Measurements from ENCODE around the gene CAMTA1. TPM values are rescaled to one million over a fixed set of nuclear protein-coding genes. Genes with fewer than 3 reads are reported as not detected.

The CAMTA1 gene
- total and polyA plus RNA-seq, 2 experiments from 2014 or later = 89.0 to 145 TPM

DNA sequence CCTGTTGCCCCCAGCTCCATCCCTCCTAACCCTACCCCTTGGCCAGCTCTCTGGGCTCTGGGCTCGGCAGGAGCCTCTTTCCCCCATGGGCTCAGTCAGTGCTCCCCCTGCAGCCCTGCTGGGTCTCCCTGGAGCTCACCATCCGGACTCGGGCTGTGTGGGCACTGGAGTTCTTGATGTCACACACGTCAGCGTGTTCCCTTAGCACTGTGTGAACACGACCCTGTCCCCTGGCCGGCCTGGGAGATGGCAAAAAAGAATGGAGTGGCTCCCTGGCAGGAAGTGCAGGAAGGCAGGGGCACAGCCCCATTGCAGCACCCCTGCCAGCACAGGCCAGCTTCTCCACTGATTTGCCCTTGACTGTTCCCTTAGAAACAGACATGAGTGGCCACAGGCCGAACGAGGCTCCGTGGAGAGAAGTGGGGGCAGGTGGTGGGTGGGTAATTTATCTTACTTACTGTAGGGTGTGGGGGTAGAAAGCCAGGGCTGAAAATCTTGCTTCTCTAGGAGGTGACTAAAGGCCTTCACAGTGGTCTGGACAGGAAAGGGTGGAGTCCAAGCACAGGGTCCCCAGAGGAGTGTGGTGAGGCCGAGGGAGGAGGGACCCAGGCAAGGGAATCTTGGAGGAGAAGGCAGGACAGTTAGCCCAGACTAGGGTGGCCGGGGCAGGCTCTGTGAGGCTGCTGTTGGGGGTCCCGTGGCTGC is 604.1 kb downstream of the CAMTA1 start:
- TF ChIP-seq EZH2 (IDR thresholded peaks at IDR 0.05; ENCODE audit: borderline replicate concordance) (no peak), EZH2phosphoT487 (IDR thresholded peaks at IDR 0.05; ENCODE audit: low read depth, severe bottlenecking, unreplicated experiment) (no peak)
- TF ChIP-seq, protein P1, sequence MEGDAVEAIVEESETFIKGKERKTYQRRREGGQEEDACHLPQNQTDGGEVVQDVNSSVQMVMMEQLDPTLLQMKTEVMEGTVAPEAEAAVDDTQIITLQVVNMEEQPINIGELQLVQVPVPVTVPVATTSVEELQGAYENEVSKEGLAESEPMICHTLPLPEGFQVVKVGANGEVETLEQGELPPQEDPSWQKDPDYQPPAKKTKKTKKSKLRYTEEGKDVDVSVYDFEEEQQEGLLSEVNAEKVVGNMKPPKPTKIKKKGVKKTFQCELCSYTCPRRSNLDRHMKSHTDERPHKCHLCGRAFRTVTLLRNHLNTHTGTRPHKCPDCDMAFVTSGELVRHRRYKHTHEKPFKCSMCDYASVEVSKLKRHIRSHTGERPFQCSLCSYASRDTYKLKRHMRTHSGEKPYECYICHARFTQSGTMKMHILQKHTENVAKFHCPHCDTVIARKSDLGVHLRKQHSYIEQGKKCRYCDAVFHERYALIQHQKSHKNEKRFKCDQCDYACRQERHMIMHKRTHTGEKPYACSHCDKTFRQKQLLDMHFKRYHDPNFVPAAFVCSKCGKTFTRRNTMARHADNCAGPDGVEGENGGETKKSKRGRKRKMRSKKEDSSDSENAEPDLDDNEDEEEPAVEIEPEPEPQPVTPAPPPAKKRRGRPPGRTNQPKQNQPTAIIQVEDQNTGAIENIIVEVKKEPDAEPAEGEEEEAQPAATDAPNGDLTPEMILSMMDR (IDR thresholded peaks at IDR 0.05; ENCODE audit: poor library complexity) = no peak
- Histone ChIP-seq H3K4me1 (ENCODE audit: insufficient read depth) (peaks cover 15% of the 10 kb centered on the region), H3K9me3 (ENCODE audit: low read depth) (no peaks in the 10 kb centered on the region), H3K9me2 (replicated peaks; ENCODE audit: insufficient read depth) (no peaks in the 10 kb centered on the region), H3K27ac (no peak overlapping the region), H3K27me3 (no peaks in the 10 kb centered on the region), H4K20me1 (ENCODE audit: insufficient read depth, poor library complexity, severe bottlenecking) (no peaks in the 10 kb centered on the region), H3K36me3 (replicated peaks; ENCODE audit: insufficient read depth, low read depth) (no peaks in the 10 kb centered on the region), H3K4me2 (no peak overlapping the region), H2AFZ (no peak overlapping the region), H3K4me3 (no peak overlapping the region), H3K79me2 (no peaks in the 10 kb centered on the region)
- 58% methylated on average over 13 of the region's 13 CpGs for WGBS (ENCODE audit: low lambda C conversion rate, missing lambda C conversion rate)
- no peak for DNase-seq (ENCODE audit: low spot score)

DNA sequence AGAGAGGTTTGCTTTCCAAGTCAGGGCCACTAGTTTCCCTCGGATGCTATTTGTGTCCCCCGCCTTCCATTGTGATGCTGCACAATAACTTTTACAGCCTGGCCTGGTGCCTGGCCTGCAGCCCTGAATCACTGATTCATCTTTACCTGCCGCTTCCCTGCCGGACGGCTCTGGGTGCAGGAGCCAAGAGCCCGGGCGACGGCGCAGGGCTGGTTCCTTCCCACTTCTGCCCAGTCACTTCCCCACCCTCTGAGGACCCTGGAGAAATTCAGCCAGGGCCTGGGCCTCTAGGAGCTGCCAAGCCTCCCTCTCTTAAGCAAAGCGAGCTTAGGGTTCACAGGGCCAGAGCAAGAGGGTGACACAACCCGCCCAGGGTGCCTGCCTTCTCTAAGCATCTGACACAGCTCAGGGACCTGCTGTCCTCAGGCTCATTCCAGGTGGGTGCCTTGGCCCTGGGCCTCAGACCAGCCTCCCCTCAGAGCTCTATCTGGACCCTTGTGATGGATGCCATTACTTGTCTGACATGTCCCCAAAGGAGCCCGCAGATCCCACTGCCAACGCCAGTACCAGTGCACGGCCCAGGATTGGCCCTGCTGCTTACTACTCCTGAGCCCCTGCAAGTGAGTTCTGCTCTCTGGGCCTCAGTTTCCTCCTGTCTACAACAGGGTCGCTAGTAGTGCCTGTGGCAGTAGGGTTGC is 604.8 kb downstream of the CAMTA1 start:
- Histone ChIP-seq H3K27ac (no peak overlapping the region), H3K36me3 (replicated peaks; ENCODE audit: insufficient read depth, low read depth) (no peaks in the 10 kb centered on the region), H3K4me1 (ENCODE audit: insufficient read depth) (peaks cover 15% of the 10 kb centered on the region), H3K79me2 (no peaks in the 10 kb centered on the region), H4K20me1 (ENCODE audit: insufficient read depth, poor library complexity, severe bottlenecking) (no peaks in the 10 kb centered on the region), H3K9me3 (ENCODE audit: low read depth) (no peaks in the 10 kb centered on the region), H3K4me2 (no peak overlapping the region), H2AFZ (no peak overlapping the region), H3K9me2 (replicated peaks; ENCODE audit: insufficient read depth) (no peaks in the 10 kb centered on the region), H3K4me3 (no peak overlapping the region), H3K27me3 (no peaks in the 10 kb centered on the region)
- 86% methylated on average over 15 of the region's 15 CpGs for WGBS (ENCODE audit: low lambda C conversion rate, missing lambda C conversion rate)
- no peak for DNase-seq (ENCODE audit: low spot score)
- no peak for TF ChIP-seq EZH2phosphoT487 (IDR thresholded peaks at IDR 0.05; ENCODE audit: low read depth, severe bottlenecking, unreplicated experiment)
- TF ChIP-seq, protein P1 (IDR thresholded peaks at IDR 0.05; ENCODE audit: poor library complexity) = no peak
- TF ChIP-seq EZH2 (IDR thresholded peaks at IDR 0.05; ENCODE audit: borderline replicate concordance) = no peak

DNA sequence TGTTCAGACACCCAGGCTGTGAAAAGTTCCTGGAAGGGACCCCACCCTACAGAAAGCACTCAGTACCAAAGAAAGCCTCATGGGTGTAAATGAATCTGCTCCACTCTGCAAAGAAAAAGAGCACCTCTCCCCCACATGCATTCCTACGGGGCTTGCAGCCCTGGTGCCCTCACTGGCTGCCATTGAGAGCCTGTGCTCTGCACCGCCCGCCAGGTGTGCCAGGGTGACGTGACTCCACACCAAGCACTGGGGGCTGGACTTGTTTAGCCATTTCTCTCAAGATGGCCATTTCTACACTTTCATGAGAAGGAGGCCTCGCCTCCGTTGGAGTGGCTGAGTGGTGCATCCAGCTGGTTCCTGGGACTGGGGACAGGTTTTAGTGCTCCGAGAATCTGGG is 605.3 kb downstream of the CAMTA1 start:
- no peak overlapping the region for H2AFZ ChIP-seq
- no peak for TF ChIP-seq EZH2phosphoT487 (IDR thresholded peaks at IDR 0.05; ENCODE audit: low read depth, severe bottlenecking, unreplicated experiment)
- TF ChIP-seq EZH2 (IDR thresholded peaks at IDR 0.05; ENCODE audit: borderline replicate concordance) = no peak
- TF ChIP-seq, protein P1 (IDR thresholded peaks at IDR 0.05; ENCODE audit: poor library complexity) = no peak
- no peak for DNase-seq (ENCODE audit: low spot score)

More for the DNA sequence above, 605.3 kb downstream of the CAMTA1 start:
- WGBS (ENCODE audit: low lambda C conversion rate, missing lambda C conversion rate) = 91% methylated on average over 7 of the region's 7 CpGs
- Histone ChIP-seq H3K9me3 (ENCODE audit: low read depth) (no peaks in the 10 kb centered on the region), H3K9me2 (replicated peaks; ENCODE audit: insufficient read depth) (no peaks in the 10 kb centered on the region), H3K79me2 (no peaks in the 10 kb centered on the region), H3K27me3 (no peaks in the 10 kb centered on the region), H3K4me2 (no peak overlapping the region), H3K27ac (no peak overlapping the region), H3K4me1 (ENCODE audit: insufficient read depth) (peaks cover 15% of the 10 kb centered on the region), H3K4me3 (no peak overlapping the region), H4K20me1 (ENCODE audit: insufficient read depth, poor library complexity, severe bottlenecking) (no peaks in the 10 kb centered on the region), H3K36me3 (replicated peaks; ENCODE audit: insufficient read depth, low read depth) (no peaks in the 10 kb centered on the region)

Measured in hepatocyte (in vitro differentiated cells).